HUES6 (cell line): ENCODE data around the gene RINL.
"Not testable (repeated sequence)": the region's sequence is repeated elsewhere in the genome, so short reads cannot be mapped to it uniquely, and the experiment has no call there.

ENCODE experiments used
- H3K27ac ChIP-seq: 2 replicates; pipeline ENCODE4 v1.7.0; 2013; ENCODE audit warnings: low read depth, mild to moderate bottlenecking, low read length, inconsistent platforms
- H3K27me3 ChIP-seq: 2 replicates; pipeline ENCODE4 v1.6.1; 2013; ENCODE audit warnings: low read length; ENCODE audit not compliant: control insufficient read depth, insufficient read depth
- H3K36me3 ChIP-seq: 2 replicates; pipeline ENCODE4 v1.6.1; 2013; ENCODE audit warnings: low read length; ENCODE audit not compliant: control insufficient read depth, insufficient read depth
- H3K4me1 ChIP-seq: 2 replicates; pipeline ENCODE4 v1.6.1; 2013; ENCODE audit warnings: low read length; ENCODE audit not compliant: control insufficient read depth, insufficient read depth
- H3K4me3 ChIP-seq: 2 replicates; pipeline ENCODE4 v1.5.1; 2013; ENCODE audit warnings: low read depth, low read length
- H3K9ac ChIP-seq: one replicate; pipeline ENCODE4 v1.6.1; 2013; ENCODE audit warnings: mild to moderate bottlenecking, low read length
- H3K9me3 ChIP-seq: 2 replicates; pipeline ENCODE4 v1.6.1; 2013; ENCODE audit warnings: low read depth, low read length; ENCODE audit not compliant: control insufficient read depth, insufficient read depth

Gene RINL

DNA sequence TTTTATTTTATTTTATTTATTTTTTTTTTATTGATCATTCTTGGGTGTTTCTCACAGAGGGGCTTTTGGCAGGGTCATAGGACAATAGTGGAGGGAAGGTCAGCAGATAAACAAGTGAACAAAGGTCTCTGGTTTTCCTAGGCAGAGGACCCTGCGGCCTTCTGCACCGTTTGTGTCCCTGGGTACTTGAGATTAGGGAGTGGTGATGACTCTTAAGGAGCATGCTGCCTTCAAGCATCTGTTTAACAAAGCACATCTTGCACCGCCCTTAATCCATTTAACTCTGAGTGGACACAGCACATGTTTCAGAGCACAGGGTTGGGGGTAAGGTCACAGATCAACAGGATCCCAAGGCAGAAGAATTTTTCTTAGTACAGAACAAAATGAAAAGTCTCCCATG lies 23.1 kb downstream of the RINL start:
- H3K4me3 ChIP-seq, H3K27me3 ChIP-seq, H3K27ac ChIP-seq, H3K36me3 ChIP-seq, H3K9ac ChIP-seq, H3K4me1 ChIP-seq: not testable (repeated sequence)
- H3K9me3 ChIP-seq: peaks cover 15% of the 10 kb centered on the region

GRCh38 chr19:38853214-38853613 lies 24.9 kb downstream of the RINL start:
- peak overlapping the region; percentile 82 for H3K9ac ChIP-seq
- H3K27ac ChIP-seq: no peak overlapping the region
- H3K36me3 ChIP-seq: peaks cover 9% of the 10 kb centered on the region
- peaks cover 15% of the 10 kb centered on the region for H3K9me3 ChIP-seq
- peak overlapping the region; percentile 73 for H3K4me3 ChIP-seq
- H3K27me3 ChIP-seq: no peaks in the 10 kb centered on the region
- peaks cover 4% of the 10 kb centered on the region; the same call in 1 of the 2 replicates for H3K4me1 ChIP-seq

DNA sequence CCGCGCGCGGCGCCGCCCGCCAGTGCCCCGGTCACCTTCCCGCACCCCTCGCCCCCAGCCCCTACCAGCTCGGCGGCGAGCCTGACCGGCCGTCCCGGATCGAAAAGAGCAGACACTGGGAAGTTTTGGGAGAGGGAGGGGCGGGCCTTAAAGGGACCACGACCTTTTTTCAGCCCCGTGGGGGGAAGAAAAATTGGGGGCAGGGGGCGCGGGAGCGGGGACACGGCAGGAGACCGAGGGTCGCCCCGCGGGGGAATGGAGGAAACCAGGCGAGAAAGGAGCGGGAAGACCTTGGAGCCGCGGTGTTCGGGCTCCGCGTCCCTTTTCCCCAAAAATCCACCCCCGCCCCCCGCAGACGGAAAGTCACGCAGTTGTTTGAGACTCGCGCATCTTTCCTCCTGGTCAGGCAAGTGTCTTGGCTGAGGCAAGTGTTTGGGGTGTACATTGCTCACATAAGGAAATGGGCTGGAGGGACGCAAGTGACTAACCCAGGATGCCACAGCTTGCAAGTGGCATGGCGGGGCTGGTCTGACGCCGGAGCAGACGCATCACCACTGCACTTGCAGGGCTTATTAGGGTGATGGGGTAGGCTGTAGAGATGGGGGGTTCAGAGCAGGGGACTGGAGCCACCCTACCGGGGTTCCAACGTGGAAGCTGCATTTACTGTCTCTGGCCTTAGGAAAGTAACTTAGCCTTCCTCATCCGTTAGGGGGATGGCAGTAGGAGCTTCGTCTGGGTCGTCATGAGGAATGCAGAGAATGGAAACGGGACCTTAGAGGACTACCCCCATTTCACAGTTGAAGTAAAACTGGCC lies 25.6 kb downstream of the RINL start:
- H3K9ac ChIP-seq: peak overlapping the region; percentile 82
- peak overlapping the region; percentile 93 for H3K27ac ChIP-seq
- H3K9me3 ChIP-seq: peaks cover 13% of the 10 kb centered on the region
- peaks cover 14% of the 10 kb centered on the region for H3K36me3 ChIP-seq
- H3K27me3 ChIP-seq: no peaks in the 10 kb centered on the region
- peaks cover 5% of the 10 kb centered on the region; the same call in 1 of the 2 replicates for H3K4me1 ChIP-seq
- peak overlapping the region; percentile 73 for H3K4me3 ChIP-seq

- H3K36me3 ChIP-seq: peaks cover 22% of the 10 kb centered on the region
- peaks cover 5% of the 10 kb centered on the region; the same call in 1 of the 2 replicates for H3K4me1 ChIP-seq
- H3K27ac ChIP-seq: peak overlapping the region; percentile 93; the same call in 1 of the 2 replicates
- H3K4me3 ChIP-seq: peak overlapping the region; percentile 73
- no peaks in the 10 kb centered on the region for H3K27me3 ChIP-seq
- H3K9ac ChIP-seq: peak overlapping the region; percentile 82
- H3K9me3 ChIP-seq: peaks cover 7% of the 10 kb centered on the region; the same call in 1 of the 2 replicates
These were observed 26.3 kb downstream of the RINL start for GRCh38 chr19:38851622-38852230.

DNA sequence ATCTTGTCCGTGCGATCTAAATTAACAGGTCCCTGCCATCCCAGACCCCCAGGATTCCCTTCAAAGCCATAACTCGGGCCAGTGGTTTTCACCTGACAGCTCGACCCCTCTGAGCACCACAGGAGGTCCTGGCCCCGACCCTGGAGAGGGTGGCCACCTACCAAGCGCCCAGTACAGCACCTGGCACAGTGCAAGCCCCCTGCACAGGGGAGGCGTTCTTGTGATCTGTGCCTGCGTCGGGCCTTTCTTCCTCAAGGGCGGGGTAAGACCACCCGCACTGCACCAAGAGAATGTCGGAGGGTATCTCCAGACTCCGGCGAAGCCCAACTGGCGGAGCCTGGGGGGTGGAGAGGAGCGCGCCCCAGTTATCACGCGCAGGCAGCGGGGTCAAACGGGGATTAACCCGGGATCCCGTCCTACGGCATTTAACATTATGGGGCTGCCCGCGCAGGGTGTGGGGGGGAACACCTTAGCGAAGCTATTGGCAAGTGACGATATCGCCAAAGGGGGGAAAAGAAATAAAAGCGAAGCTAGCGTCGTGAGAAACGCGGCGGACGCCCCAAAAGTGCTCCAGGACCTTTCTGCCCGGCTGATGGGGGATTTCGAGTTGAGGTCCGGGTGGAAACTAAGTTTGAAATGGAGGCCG lies 27.0 kb downstream of the RINL start:
- H3K9me3 ChIP-seq: 0 out of 2 replicates have a peak, but pooled peaks cover under 1% of the 10 kb centered on the region
- H3K36me3 ChIP-seq: peaks cover 28% of the 10 kb centered on the region
- no peaks in the 10 kb centered on the region for H3K27me3 ChIP-seq
- peak overlapping the region; percentile 61 for H3K9ac ChIP-seq
- H3K4me3 ChIP-seq: peak overlapping the region; percentile 73
- peak overlapping the region; percentile 69 for H3K27ac ChIP-seq
- peaks cover 5% of the 10 kb centered on the region; the same call in 1 of the 2 replicates for H3K4me1 ChIP-seq

DNA sequence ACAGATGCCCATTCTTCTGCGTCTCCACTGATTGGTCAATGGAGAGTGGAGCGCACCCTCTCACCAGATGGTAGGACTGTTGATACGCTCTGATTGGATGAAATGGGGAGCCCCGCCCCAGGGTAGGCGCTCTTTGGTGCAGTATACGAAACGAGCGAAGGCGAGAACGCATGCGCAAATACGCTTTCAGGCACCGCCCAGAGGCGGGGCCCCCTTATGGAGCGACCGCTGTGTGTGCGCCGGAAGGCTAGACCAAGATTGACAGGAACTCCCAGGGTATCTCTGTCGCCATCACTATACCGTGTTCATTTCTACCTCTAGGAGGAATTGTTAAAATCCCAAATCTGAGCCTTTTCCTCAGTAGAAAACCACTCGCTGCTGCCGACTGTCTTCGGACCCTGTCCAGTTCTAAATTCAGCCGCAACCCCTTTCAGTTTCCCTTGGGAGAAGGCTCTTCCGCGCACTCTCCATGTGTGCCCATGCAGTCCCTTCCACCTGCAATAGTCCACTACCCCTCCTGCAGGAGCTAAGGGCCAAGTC lies 27.6 kb downstream of the RINL start:
- peaks cover 34% of the 10 kb centered on the region for H3K36me3 ChIP-seq
- H3K27ac ChIP-seq: peak overlapping the region; percentile 69
- H3K4me3 ChIP-seq: peak overlapping the region; percentile 73
- no peaks in the 10 kb centered on the region for H3K27me3 ChIP-seq
- H3K4me1 ChIP-seq: peaks cover 5% of the 10 kb centered on the region; the same call in 1 of the 2 replicates
- no peaks in the 10 kb centered on the region for H3K9me3 ChIP-seq
- H3K9ac ChIP-seq: peak overlapping the region; percentile 61

GRCh38 chr19:38849860-38850435 lies 28.1 kb downstream of the RINL start, which contains the start of gene HNRNPL:
Gene HNRNPL (minus strand): TSS chr19:38849986. CDS start chr19:38849966, 20 bp downstream.
- Histone ChIP-seq H3K27ac (peak within 1 kb of the TSS; percentile 100), H3K9ac (peak within 1 kb of the TSS; percentile 99), H3K27me3 (no peaks in the 10 kb centered on the region), H3K4me1 (peaks cover 5% of the 10 kb centered on the region; the same call in 1 of the 2 replicates), H3K36me3 (peaks cover 39% of the 10 kb centered on the region), H3K9me3 (no peaks in the 10 kb centered on the region), H3K4me3 (peak within 1 kb of the TSS; percentile 88)

- peak overlapping the region; percentile 99 for H3K9ac ChIP-seq
- no peaks in the 10 kb centered on the region for H3K9me3 ChIP-seq
- H3K27me3 ChIP-seq: no peaks in the 10 kb centered on the region
- peaks cover 46% of the 10 kb centered on the region for H3K36me3 ChIP-seq
- peak overlapping the region; percentile 100 for H3K27ac ChIP-seq
- peaks cover 5% of the 10 kb centered on the region; the same call in 1 of the 2 replicates for H3K4me1 ChIP-seq
- H3K4me3 ChIP-seq: peak overlapping the region; percentile 88
These were observed 28.8 kb downstream of the RINL start for GRCh38 chr19:38849147-38849859.

DNA sequence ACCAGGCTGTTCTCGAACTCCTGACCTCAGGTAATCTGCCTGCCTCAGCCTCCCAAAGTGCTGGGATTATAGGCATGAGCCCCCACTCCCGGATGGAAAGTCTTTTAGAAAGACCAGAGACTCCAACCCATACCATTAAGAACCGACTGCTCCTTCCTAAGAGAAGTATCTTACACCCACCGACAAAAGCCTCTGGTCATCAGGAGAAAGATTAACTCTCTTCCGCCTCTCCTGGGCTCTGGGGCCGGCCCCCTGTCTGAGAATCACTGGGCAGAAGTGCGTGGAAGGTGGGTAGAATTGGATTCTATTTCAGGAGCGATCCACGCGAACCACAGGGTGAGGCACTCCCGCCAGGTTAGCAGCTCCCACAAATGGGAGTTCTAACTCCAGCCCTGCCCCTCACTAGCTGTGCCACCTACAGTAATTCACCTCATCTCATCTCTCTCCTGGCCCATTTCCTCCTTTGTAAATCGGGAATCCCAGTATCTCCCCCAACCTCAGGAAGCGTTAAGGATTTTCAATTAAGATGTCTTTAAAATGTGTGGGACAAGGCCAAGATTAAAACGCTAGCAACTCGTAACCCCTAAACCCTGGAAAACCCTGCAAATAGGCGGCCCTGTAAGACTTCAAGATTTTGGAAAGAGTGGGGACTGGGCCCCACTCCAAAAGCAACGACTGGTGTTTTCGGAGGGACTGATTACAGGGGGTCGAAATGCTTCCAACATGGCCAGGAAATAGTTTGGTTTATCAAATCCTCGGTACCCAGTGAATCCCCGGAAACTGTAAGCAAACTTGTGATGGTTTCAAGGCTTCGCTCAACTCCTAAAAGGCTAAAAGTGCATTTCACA lies 29.6 kb downstream of the RINL start:
- Histone ChIP-seq H3K36me3 (peaks cover 54% of the 10 kb centered on the region), H3K27ac (peak overlapping the region; percentile 100), H3K4me1 (peaks cover 5% of the 10 kb centered on the region; the same call in 1 of the 2 replicates), H3K4me3 (peak overlapping the region; percentile 88), H3K9ac (peak overlapping the region; percentile 99), H3K9me3 (no peaks in the 10 kb centered on the region), H3K27me3 (no peaks in the 10 kb centered on the region)
